Testis (tissue), 3 donors: ENCODE results near the gene SMIM24. TPM values are rescaled to one million over a fixed set of nuclear protein-coding genes. Genes with fewer than 3 reads are reported as not detected.

Experiments used
- DNase-seq: peaks from one replicate; pipeline ENCODE4 v3.0.0-alpha.2; 2019
- H3K27ac ChIP-seq, 2 donors: fragments of 200-600 bp; sonication (generic); one replicate each; pipeline ENCODE4 v1.5.1; 2019
- H3K27me3 ChIP-seq: fragments of 200-600 bp; sonication (generic); one replicate; pipeline ENCODE4 v1.5.1; 2019
- H3K36me3 ChIP-seq: fragments of 200-600 bp; sonication (generic); one replicate; pipeline ENCODE4 v1.5.1; 2017; ENCODE audit warnings: low read depth; ENCODE audit errors: missing control alignments
- H3K4me1 ChIP-seq: fragments of 200-600 bp; sonication (generic); one replicate; pipeline ENCODE4 v1.5.1; 2019
- H3K4me3 ChIP-seq, 2 donors: fragments of 200-600 bp; sonication (generic); one replicate each; pipeline ENCODE4 v1.5.1; 2017 to 2019
- H3K9me3 ChIP-seq: fragments of 200-600 bp; sonication (generic); one replicate; pipeline ENCODE4 v1.5.1; 2017
- CTCF ChIP-seq, 3 experiments: fragments of 450-650 bp in 2 of 3; fragments of 200-600 bp in 1 of 3; sonication (generic) in 1 of 3; IDR thresholded peaks; one replicate each; pipeline ENCODE4 v1.5.1; 2016 to 2019; ENCODE audit warnings: antibody characterized with exemption in 3 of 3, mild to moderate bottlenecking in 2 of 3, moderate library complexity in 1 of 3
- POLR2A ChIP-seq: fragments of 450-650 bp; IDR thresholded peaks from one replicate; pipeline ENCODE4 v1.6.1; 2017; ENCODE audit warnings: antibody characterized with exemption, mild to moderate bottlenecking, moderate library complexity
- WGBS, 2 donors: methylation state at CpG; one replicate each; pipeline ENCODE4 v1.1.5; 2018; 5-methylcytosine and 5-hydroxymethylcytosine counted together
- intact Hi-C: fragments of 100-400 bp; cut with DNase I; formaldehyde crosslinking; loops from one replicate; pipeline ENCODE4 v1.15.1; 2023; ENCODE audit warnings: low total_unique reads
- polyA plus RNA-seq: library from polyadenylated mRNA; stranded (reverse); fragments of 350-450 nt; fragmentation: Illumina TruSeq; extraction: RNeasy Lipid Tissue Mini Kit (QIAGEN cat#74804); gene quantifications from one replicate; pipeline ENCODE4 v1.2.3, GENCODE V29; 2014; ENCODE audit warnings: low read depth, low replicate concordance; ENCODE audit not compliant: insufficient read depth
- total RNA-seq, 2 donors: library from RNA; depleted of rRNA; stranded (reverse); fragments of >200 nt; gene quantifications; one replicate each; pipeline ENCODE4 v1.2.3, GENCODE V29; 2016

The SMIM24 gene
- total and polyA plus RNA-seq, 3 donors from 2014 or later: 1.3 to 10.1 (median 3.1) TPM

GRCh38 chr19:3469638-3470499 is 10.5 kb downstream of the SMIM24 start:
- no peak overlapping the region for H3K4me3 ChIP-seq
- peaks cover 8% of the 10 kb centered on the region for H3K4me1 ChIP-seq
- WGBS, 2 donors: 62 to 90% methylated on average over 5 to 14 of the region's 14 CpGs
- intact Hi-C loops: loop anchor here (5.0 kb wide), 1 partner anchor 148 kb away; no protein-coding TSS in a partner anchor
- no peaks in the 10 kb centered on the region for H3K36me3 ChIP-seq
- no peak for TF ChIP-seq CTCF (IDR thresholded peaks at IDR 0.05)
- no peak for DNase-seq
- no peak overlapping the region for H3K27ac ChIP-seq
- no peaks in the 10 kb centered on the region for H3K27me3 ChIP-seq
- H3K9me3 ChIP-seq: no peaks in the 10 kb centered on the region

- H3K4me3 ChIP-seq: no peak overlapping the region
- DNase-seq: no peak
- H3K9me3 ChIP-seq: no peaks in the 10 kb centered on the region
- H3K27me3 ChIP-seq: no peaks in the 10 kb centered on the region
- H3K36me3 ChIP-seq: no peaks in the 10 kb centered on the region
- TF ChIP-seq POLR2A (no peak), CTCF (IDR thresholded peaks at IDR 0.05) (no peak)
- H3K27ac ChIP-seq: no peak overlapping the region
- WGBS, 2 donors: 89 to 96% methylated on average over 3 of the region's 3 CpGs
- H3K4me1 ChIP-seq: peaks cover 11% of the 10 kb centered on the region
- intact Hi-C loops: no loop called here
These were observed 12.1 kb downstream of the SMIM24 start for GRCh38 chr19:3468211-3468610.

GRCh38 chr19:3467437-3468198 is 12.7 kb downstream of the SMIM24 start:
- no peaks in the 10 kb centered on the region for H3K36me3 ChIP-seq
- H3K4me1 ChIP-seq: peaks cover 11% of the 10 kb centered on the region
- no peak overlapping the region for H3K4me3 ChIP-seq
- DNase-seq: no peak
- no peaks in the 10 kb centered on the region for H3K27me3 ChIP-seq
- WGBS, 2 donors: 92 to 93% methylated on average over 8 to 10 of the region's 10 CpGs
- H3K27ac ChIP-seq: no peak overlapping the region
- no peak for TF ChIP-seq POLR2A
- no peak for TF ChIP-seq CTCF (IDR thresholded peaks at IDR 0.05)
- intact Hi-C loops: no loop called here
- no peaks in the 10 kb centered on the region for H3K9me3 ChIP-seq

- intact Hi-C loops: no loop called here
- peaks cover 11% of the 10 kb centered on the region for H3K4me1 ChIP-seq
- no peaks in the 10 kb centered on the region for H3K9me3 ChIP-seq
- TF ChIP-seq CTCF (IDR thresholded peaks at IDR 0.05) (no peak), POLR2A (no peak)
- DNase-seq: no peak
- H3K36me3 ChIP-seq: no peaks in the 10 kb centered on the region
- no peak overlapping the region for H3K4me3 ChIP-seq
- WGBS, 2 donors: 49 to 54% methylated on average over 9 of the region's 9 CpGs
- H3K27me3 ChIP-seq: no peaks in the 10 kb centered on the region
- H3K27ac ChIP-seq: peak overlapping the region in 1 of 2 donors; percentile 54
These were observed 13.7 kb downstream of the SMIM24 start for GRCh38 chr19:3466635-3467034.
